NCI-H146 (cell line): ENCODE results near the gene DNAH9.

Source experiments
- DNase-seq: peaks from one replicate; lab custom pipeline; 2025; lab: John Stamatoyannopoulos, UW

Gene DNAH9

DNA sequence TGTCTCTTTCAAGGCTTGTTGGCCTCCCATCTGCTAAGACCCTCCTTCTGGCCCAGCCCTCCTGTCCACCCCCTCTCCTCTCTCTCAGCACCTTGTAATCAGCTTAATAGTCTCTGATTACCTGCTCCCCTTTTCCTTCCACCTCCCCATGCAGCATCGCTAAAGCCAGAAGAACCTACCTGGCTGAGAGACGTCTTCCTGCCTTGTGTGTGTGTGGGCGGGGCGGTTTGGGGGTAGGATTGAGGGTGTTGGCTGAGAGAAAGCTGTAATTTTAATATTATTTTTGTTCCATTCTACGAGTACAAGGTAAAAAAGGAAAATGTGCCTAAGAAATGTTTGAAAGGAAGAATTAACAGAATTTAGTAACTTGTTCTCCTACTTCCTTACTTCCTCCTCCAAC is 3.4 kb downstream of the DNAH9 start:
- DNase-seq: no peak

DNA sequence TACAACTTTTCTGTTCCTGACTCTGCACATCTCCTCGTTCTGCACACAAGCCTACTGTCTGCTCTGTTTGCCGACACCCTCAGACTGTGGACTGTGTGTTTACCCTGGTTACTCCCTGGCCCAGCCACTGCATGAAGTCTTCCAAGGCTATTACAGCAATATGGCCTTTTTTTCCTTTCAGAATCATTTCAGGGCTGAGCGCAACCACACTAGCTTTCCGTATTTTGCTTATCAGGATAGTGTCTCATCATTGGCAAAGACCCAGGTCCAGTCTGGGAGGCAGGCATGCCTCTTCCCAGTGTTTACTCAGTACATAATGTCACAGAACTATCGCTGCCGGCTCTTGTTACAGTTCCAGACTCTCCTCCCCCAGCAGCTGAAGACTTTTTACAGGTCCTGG is 10.1 kb downstream of the DNAH9 start:
- DNase-seq: no peak

DNA sequence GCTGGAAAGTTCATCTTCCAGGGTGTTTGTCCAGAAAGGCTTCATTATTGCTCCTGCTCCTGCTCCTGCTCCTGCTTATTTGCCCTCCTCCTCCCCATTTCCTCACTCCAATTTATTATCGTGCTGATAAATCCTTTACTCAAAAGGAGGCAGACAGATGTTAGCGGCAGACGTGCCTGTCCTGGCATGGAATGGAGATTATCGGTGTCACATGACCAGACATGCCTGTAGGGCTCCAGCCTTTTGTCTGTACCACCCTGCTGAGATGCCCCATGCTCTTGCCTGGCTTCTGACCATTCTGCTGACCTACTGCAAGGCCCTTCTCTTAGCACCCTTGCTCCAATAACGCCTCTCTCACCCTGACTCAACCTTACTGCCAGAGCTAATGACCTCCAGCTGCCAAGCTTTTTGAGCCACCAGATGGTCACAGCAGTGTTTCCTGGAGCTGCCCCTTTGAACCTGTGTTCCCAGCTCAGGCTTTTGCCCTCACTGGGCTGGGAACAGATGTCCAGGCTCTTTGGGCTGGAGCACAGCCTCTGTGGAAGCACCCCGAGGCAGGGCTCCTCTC is 12.8 kb downstream of the DNAH9 start:
- DNase-seq: no peak

DNA sequence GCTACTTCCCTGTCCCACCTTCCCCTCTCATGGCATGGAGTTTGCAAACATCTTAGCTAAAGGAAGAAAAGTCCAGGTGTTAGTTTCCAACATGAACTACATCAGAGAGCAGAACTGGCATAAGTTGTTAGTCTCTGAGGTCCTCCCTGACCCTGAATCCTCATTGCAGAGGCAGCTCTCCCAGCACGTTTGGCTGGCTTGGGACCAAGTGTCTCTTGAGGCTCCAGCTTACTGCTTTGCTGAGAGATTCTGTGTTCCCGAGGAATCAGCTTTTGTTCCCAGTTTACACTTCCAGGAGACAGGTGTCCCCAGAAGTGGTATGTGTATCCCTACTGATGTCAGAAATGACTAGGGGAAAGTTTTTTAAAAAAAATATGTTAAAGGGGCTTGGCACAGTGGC is 14.7 kb downstream of the DNAH9 start:
- DNase-seq: no peak

DNA sequence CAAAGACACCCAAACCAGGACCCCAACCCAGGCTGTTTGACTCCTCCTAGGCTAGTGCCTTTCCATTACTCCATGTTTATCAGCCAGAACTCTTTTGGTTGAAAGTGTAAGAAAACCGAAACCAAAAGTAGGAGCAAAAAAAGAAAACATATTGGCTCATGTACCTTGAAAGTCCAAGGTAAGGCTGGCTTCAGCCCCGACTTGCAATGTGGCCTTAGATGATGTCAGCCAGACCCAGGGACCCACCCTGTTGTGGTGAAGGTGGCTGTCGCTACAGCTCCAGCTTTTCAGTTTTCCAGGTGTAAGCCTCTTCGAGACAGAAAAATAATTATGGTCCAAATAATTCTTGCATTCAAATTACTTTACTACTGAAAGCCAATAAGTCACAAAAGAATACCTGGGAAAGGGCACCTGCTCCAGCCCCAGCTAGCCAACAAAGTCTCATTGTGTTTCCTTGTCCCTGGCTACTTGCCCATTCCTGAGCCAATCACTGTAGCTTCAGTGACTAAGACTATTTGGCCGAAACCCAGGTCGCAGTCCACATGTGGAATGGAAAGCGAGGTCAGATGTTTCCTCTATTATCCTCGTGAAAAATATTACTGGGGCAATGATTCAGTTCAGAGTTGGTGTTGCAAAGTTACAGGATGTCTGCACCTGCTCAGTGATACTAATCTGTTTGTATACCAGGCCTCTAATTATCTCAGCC is 20.7 kb downstream of the DNAH9 start:
- no peak for DNase-seq

DNA sequence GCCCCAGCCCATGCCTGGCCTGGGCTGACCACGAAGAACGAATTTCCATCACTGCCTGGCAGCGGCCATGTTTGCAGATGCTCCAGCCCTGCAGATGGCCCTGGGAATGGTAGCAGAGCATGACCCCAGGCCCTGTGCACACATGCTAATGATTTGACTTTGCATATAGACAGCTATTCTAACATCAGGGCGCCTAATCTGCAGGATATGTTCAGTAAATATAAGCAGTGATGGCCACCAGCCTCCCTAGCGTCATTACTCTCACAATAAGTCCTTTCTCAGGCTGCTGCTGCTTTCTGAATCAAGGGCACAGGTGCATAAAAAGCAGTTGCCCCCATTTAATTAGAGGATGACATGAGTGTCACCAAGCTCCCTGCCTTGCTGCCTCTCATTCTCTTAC is 24.2 kb downstream of the DNAH9 start:
- no peak for DNase-seq

DNA sequence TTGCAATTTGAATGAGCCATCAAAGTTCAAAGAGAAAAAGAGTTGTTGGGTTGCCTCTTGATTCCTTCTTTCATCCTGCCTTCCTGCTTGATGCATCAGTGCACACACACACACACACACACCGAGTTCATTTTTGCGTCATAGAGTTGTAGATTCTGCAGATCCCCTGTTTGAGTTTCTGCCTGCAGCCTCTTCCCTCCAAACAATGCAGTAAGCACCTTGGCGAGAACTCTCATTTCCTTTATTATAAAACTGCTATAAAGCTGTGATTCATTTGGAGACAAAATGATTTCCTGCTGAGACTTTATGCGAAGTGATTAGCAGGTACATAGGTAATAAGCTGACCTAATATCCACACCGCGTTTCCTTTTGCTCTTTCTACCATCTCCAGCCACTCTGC is 26.7 kb downstream of the DNAH9 start:
- no peak for DNase-seq

DNA sequence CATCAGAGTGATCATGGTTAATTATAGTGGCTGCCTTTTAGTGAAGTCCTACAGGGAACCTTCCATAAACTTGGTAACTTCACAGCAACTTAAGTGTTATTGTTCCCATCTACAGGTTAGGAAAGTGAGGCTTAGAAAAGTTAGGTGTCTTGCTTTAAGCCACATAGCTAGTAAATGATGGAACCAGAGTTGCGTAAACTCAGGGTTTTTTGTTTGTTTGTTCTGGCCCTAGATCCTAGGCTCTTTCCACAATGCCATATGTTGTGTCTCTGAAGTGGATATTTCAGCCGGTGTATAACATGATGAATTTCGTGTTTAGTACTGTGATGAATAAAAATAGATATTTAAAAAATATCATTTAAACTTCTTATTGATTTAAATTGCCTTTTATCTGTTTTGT is 27.6 kb downstream of the DNAH9 start:
- DNase-seq: no peak

DNA sequence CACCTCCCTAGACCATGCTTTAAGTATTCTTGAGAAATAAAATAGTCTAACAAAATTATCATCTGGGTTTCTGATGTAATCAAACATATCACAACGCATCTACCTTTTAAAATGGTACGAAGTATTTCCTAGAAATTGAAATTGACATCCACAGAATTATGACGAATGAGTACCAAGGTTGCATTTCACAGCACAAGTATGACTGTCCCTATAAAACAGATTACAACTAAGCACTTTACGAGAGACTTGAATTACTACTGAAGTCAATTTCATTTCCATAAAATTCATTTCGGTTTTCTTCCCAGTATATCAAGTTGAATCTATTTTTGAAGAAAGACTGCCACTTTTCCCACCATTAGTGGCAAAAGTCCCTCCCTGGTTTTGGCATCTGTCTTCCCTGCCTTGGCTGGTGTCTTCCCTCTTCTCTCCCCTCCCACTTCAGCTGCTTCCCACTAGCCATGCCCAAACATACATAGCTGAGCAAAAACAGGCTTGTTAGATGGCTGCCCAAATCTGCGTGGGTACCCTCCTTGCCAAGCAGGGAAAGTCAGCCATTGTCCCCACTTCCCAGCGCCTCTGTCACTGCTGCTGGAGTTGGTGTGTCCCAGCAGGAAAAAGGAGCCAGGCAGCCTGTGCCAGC is 29.2 kb downstream of the DNAH9 start:
- DNase-seq: no peak

DNA sequence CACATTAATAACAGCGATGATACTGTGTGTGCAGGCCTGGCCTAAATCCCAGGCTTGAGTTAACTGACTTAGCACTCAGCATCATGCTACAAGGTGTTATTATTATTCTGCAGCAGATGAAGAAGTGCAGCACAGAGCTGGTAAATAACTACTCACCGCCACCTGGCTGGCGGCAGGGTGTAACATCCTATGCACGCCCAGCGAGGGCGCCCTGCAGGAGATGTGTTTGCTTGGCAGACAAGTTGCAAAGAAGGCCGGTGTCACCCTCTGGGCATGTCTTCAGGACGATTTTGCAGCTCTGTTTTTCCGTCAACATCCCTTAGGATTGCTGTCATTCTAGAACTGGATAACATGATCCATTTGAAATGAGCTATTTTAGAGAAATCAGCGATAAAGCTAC is 30.1 kb downstream of the DNAH9 start:
- DNase-seq: no peak

DNA sequence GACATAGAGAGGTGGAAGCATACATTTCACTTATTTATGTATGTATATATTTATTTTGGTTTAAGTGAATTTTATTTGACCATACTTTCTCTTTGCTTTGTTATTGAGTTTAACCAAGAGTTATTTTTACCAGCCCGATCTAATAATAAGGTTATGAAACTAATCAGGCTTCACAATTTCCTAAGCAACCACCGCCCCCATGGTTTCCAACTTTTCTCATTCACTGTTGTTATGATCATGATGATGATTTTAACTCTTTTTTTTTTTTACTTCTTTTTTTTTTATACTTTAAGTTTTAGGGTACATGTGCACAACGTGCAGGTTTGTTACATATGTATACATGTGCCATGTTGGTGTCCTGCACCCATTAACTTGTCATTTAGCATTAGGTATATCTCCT is 30.6 kb downstream of the DNAH9 start:
- no peak for DNase-seq

DNA sequence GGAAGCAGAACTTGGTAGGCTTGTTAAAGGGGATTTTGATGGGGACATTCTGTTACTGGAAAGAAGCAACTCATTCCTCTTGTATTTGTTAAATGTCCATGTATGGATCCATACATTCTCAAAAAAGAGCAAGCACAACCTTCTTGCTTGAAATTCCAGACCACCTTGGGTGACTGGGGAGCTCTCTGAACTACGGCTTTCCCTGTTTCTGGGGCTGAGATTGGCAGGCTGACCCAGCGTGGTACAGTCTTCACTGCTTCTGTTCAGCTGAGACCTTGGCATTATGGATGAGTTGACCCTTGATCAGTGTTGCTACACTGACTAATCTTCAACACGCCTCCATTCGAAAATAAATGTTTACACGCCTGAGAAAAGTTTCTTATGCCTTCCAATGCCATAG is 38.5 kb downstream of the DNAH9 start:
- DNase-seq: no peak

DNA sequence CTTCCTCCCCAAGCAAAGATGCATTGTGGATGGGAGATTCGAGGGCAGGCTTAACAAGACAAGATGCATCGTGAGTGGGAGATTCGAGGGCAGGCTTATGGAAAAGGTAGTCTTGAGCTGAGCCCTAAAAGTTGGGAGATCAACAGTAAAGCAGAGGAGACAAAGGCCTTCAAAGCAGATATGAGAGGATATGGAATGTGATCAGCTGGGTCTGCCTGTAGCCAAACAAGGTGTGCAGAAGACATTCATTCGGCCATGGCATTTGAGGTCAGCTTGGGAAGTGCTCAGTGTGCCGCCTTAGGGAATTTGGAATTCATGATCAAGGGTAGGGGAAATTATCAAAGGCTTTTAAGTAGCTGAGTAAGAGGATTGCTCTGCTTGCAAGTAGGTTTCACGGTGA is 39.5 kb downstream of the DNAH9 start:
- no peak for DNase-seq

DNA sequence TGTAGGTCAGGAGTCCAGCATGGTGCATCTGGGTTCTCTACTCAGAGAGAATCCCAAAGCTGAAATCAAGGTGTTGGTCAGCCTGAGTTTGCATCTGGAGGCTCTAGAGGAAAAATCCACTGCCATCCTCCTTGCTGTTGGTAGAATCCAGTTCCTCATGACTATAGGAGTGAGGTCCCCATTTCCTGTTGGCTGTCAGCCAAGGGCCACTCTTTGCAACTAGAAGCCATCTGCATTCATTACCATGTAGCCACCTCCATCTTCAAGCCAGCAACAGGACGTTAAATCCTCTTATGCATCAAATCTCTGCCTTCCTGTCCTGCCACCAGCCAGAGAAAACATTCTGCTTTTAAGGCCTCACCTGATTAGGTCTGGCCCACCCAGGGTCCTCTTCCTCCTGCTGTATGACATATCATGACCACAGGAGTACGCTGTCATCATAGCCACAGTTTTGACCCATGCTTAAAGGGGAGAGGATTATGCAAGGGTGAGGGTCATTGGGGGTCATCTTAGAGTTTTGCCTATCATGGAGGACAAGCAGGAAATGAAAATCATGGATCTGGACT is 40.5 kb downstream of the DNAH9 start:
- DNase-seq: no peak

DNA sequence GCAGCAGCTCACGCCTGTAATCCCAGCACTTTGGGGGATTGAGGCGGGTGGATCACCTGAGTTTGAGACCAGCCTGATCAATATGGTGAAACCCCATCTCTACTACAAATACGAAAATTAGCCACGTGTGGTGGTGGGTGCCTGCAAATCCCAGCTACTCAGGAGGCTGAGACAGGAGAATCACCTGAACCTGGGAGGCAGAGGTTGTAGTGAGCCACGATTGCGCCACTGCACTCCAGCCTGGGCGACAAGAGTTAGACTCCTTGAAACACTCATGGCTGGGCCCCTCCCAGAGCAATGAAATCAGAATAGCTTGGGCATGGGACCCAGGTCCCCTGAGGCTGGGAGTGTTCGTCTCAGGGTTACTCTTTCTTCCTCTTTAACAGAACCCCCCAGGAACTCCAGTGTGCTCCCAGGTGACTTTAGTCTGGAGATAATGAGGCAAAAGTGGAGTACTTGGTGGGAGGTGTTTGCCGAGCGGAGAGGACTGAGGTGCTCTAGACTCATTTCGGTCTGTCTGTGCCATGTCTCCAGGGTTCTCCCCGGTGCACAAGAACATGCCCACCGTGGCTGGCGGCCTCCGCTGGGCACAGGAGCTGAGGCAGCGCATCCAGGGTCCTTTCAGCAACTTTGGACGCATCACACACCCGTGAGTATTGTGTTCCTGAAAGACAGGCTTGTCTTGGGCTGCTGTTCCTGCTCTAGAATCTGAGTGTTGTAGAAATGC is 41.6 kb downstream of the DNAH9 start:
- no peak for DNase-seq

DNA sequence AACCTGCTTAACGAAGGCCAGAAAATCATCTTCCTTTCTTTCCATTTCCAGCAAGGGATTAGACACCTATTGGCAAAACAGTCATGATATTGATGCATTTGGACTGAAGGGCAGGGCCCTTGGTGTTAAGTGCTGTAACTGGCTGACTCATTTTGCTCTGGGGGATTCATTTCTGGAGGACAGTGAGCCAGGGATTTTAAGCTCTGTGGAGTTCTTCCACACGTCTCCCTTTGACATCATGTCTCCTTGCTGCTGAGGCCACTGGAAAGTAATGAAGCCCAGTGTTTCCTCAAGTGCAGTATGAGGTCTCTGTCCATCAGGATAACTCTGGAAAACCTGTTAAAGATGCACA is 42.2 kb downstream of the DNAH9 start:
- no peak for DNase-seq

DNA sequence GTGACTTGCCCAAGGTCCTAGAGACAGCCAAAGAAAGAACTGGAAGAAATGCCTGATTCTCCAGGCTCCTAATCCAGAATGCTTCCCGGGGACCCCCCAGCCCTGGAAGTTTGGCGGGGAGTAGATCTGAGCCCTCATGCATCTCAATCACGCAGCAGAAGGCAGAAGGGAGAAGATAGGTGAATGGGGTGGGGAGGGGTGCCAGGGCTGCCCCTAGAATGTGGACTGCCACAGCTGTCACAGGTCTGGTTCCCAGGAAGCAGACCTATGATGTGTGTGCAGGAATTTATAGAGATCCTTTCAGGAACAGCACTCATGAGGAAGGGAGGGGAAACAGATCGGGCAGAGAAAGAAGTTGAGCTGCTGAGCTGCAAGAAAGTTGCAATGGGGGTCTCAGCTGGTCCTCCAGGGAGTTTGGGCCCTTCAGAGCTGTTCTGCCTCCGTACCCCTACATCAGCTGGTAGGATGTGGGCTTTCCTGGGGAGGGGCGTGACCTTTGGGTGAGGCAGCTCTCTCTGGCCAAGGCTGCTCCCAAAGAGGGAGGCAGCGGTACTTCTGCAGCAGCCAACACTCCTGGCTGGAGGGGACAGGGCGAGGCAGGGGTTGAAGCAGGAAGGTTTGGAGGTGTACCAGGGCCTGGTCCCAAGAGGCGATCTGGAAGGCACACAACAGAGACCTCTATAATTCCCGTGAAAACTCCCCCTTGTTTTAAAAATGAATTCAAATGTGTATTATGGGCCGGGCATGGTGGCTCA is 43.4 kb downstream of the DNAH9 start:
- no peak for DNase-seq

DNA sequence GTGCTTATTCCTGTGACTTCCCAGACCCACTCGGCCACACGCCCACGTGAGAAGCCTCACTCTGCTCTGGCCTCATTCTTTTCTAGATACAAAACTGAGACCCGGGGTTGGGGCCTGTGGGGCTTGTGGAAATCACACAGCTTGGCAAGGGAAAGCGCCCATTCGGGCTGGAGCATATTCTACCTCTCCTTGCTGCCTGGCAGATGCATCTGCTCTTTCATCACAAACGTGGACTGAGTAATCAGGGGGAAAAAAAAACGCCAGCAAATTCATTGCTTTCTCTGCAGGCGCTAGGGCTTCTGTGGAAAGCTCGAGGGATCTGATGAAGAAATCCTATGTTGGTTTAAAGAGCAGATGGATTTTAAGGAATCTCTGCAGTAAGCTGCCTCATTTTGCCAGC is 44.4 kb downstream of the DNAH9 start:
- DNase-seq: no peak

DNA sequence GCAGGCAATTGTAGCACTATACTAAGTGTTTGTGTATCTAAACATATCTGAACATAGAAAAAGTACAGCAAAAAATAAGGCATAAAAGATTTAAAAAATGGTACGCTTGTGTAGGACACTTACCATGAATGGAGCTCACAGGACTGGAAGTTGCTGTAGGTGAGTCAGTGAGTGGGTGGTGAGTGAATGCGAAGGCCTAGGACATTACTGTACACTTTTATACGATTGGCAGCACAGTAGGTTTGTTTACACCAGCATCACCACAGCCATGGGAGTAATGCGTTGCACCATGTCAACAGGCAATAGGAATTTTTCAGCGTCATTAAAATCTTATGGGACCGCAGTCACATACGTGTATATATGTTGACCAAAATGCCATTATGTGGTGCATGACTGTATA is 45.6 kb downstream of the DNAH9 start:
- no peak for DNase-seq

DNA sequence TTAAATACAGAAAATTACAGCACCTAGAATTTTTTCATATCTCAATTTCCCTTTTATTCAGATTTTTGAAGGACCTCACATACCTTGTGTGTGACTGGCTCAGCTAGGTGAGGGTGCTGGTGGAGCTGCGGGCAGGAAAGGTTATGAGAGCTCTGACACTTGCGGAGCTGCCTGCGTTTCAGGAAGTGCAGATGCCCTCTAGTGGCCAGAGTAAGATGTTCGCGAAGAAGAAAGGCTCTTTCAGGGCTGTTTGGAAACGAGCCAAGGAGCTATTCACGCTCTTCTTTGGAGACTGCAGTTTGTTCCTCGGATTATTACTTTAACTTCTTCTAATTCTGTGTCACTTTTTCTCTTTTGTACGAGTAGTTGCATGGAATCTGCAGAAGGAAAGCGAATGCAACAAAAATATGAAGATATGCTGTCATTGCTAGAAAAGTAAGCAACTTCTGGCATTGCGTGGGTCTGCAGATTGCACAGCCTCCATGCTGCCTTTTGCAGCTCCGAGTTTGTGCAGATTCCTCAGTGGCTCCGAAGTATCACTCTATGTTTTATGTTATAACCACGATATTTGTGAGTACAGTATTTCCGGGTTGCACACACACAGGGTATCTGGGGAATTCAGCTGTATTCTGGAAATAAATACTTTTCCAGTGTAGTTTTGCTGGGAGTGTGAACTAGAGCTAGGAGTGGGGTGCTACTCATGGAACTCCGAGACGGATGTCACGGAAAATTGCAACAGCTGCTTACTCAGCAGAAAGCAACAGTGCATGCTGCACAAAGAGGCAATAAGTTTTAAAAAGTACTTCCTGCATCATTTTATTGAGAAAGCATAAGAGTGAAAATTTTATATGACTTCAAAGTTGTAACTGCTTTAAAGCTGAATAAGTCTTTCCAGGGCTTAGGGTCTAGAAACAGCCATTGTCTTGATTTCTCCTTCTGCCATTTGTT is 46.3 kb downstream of the DNAH9 start:
- DNase-seq: peak; percentile 55

DNA sequence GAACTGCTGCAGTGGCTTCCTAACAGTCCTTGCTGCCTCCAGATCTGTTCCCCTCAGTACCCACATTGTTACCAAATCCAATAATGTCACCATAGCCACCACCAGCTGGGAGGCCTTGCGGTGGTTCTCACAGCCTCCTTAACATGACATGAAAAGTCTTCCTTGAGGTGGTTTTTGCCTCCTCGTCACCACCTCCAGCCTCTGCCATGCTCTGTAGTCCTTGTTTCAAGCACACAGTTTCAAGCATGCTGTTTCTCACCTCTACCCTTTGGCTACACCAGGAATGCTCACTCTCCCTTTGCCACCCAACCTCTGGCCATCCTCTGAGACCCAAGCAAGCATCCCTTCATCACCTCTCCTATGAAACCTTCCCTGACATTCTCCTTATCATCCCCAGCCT is 47.2 kb downstream of the DNAH9 start:
- DNase-seq: no peak
